CD4-positive, alpha-beta T cell (primary cell): Measurements from ENCODE around the gene ATP8A2. TPM values are rescaled to one million over a fixed set of nuclear protein-coding genes. Genes with fewer than 3 reads are reported as not detected.

Source experiments
- ATAC-seq: fragments of 200-7000 bp; cut with Tn5 transposase; one replicate; pipeline ENCODE4 v1.10.0; 2022; ENCODE audit warnings: mild to moderate bottlenecking; ENCODE audit not compliant: poor library complexity
- CTCF ChIA-PET: fragments of 350-600 bp; sonication (Branson Sonifier 250); formaldehyde crosslinking; loops from one replicate; lab custom pipeline; 2021; ENCODE audit warnings: antibody characterized with exemption, inconsistent platforms; lab: Charles Lee
- POLR2A ChIA-PET: fragments of 350-600 bp; sonication (Branson Sonifier 250); formaldehyde crosslinking; loops from one replicate; lab custom pipeline; 2021; ENCODE audit warnings: antibody characterized with exemption, inconsistent platforms; lab: Charles Lee
- DNase-seq, 14 experiments: peaks; one replicate each; pipeline ENCODE4 v3.0.0-alpha.2; 2013 to 2020; ENCODE audit warnings: mixed read lengths in 2 of 14
- H3K27ac ChIP-seq, 2 donors: one replicate each; pipeline versions ENCODE4 v1.5.1 to v1.7.0; 2013; ENCODE audit warnings: low read length in 2 of 2, low read depth in 1 of 2, mild to moderate bottlenecking in 1 of 2
- H3K27me3 ChIP-seq, 2 experiments: 1 replicate in 1 of 2; 2 replicates in 1 of 2; pipeline versions ENCODE4 v1.6.1 to v1.7.0; 2013; ENCODE audit warnings: low read length in 2 of 2, control low read depth in 1 of 2, mild to moderate bottlenecking in 1 of 2, moderate library complexity in 1 of 2; ENCODE audit not compliant: insufficient read depth in 2 of 2, control insufficient read depth in 1 of 2
- H3K36me3 ChIP-seq: one replicate; pipeline ENCODE4 v1.6.1; 2013; ENCODE audit warnings: low read length, control low read depth; ENCODE audit not compliant: insufficient read depth
- H3K4me1 ChIP-seq: one replicate; pipeline ENCODE4 v1.6.1; 2013; ENCODE audit warnings: low read length, control low read depth; ENCODE audit not compliant: insufficient read depth
- H3K4me3 ChIP-seq: one replicate; pipeline ENCODE4 v1.5.1; 2013; ENCODE audit warnings: mild to moderate bottlenecking, low read length, moderate library complexity
- H3K9me3 ChIP-seq, 2 experiments: 1 replicate in 1 of 2; 2 replicates in 1 of 2; pipeline versions ENCODE4 v1.6.1 to v1.7.0; 2013; ENCODE audit warnings: low read length in 2 of 2, mild to moderate bottlenecking in 2 of 2, control low read depth in 1 of 2, moderate library complexity in 1 of 2; ENCODE audit not compliant: control insufficient read depth in 1 of 2, insufficient read depth in 1 of 2
- H3K27ac Mint-ChIP-seq: one replicate; pipeline ENCODE4 v1.8.0; 2020; ENCODE audit warnings: mixed read lengths
- H3K27me3 Mint-ChIP-seq: one replicate; pipeline ENCODE4 v1.8.0; 2021; ENCODE audit warnings: mixed read lengths
- H3K36me3 Mint-ChIP-seq: one replicate; pipeline ENCODE4 v1.8.0; 2021; ENCODE audit warnings: low read depth, mixed read lengths
- H3K4me1 Mint-ChIP-seq: one replicate; pipeline ENCODE4 v1.8.0; 2021; ENCODE audit warnings: low read depth, mixed read lengths
- H3K4me3 Mint-ChIP-seq: one replicate; pipeline ENCODE4 v1.8.0; 2020; ENCODE audit warnings: mild to moderate bottlenecking, mixed read lengths
- H3K9me3 Mint-ChIP-seq: one replicate; pipeline ENCODE4 v1.8.0; 2020; ENCODE audit warnings: mixed read lengths
- intact Hi-C, 2 experiments: fragments of 100-400 bp; cut with DNase I in 1 of 2; cut with micrococcal nuclease in 1 of 2; formaldehyde crosslinking; loops; one replicate each; pipeline versions ENCODE4 v1.15.1 to v1.9.0; 2023 to 2025; cut with DNase I, micrococcal nuclease
- total RNA-seq, 174 experiments: library from RNA in 2 of 174; stranded (reverse) in 2 of 174; gene quantifications; one replicate each; pipeline ENCODE4 v1.2.3 and lab custom pipeline; 2021 to 2026
- TF ChIP-seq, protein P1 (sequence below): fragments of 200-600 bp; IDR thresholded peaks from one replicate; pipeline ENCODE4 v1.8.0; 2022; ENCODE audit warnings: antibody characterized with exemption, mild to moderate bottlenecking

ATP8A2 gene
- total RNA-seq, 2 experiments from 2014 or later, result 0.22 to 0.36 TPM

DNA sequence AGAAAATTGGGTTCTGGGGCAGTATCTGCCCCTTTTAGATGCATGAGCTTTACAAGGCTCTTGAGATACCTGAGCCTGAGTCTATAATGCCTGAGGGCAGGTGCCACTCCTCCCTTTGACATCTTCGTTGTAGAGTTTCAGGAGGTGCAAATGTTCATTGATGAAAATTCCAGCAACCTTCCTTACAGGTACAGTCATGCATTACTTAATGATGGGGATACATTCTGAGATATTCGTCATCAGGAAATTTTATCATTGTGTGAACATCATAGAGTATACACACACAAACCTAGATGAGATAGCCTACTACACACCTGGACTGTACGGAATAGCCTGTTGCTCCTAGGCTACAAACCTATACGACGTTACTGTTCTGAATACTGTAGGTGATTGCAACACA, 370.0 kb downstream of the ATP8A2 start:
- Histone ChIP-seq H3K4me3 (no peak overlapping the region), H3K36me3 (no peaks in the 10 kb centered on the region), H3K27ac (no peak overlapping the region), H3K9me3 (no peaks in the 10 kb centered on the region), H3K27me3 (no peaks in the 10 kb centered on the region), H3K4me1 (peaks cover 8% of the 10 kb centered on the region)
- intact Hi-C loops, result no loop called here
- H3K9me3 Mint-ChIP-seq, result no peaks in the 10 kb centered on the region
- H3K27ac Mint-ChIP-seq, result no peak overlapping the region
- ATAC-seq, result no peak
- H3K36me3 Mint-ChIP-seq, result no peaks in the 10 kb centered on the region
- H3K27me3 Mint-ChIP-seq, result no peaks in the 10 kb centered on the region
- no peak for DNase-seq
- H3K4me3 Mint-ChIP-seq, result no peak overlapping the region
- ChIA-PET POLR2A (no interaction called here), CTCF (no interaction called here)
- TF ChIP-seq, protein P1, sequence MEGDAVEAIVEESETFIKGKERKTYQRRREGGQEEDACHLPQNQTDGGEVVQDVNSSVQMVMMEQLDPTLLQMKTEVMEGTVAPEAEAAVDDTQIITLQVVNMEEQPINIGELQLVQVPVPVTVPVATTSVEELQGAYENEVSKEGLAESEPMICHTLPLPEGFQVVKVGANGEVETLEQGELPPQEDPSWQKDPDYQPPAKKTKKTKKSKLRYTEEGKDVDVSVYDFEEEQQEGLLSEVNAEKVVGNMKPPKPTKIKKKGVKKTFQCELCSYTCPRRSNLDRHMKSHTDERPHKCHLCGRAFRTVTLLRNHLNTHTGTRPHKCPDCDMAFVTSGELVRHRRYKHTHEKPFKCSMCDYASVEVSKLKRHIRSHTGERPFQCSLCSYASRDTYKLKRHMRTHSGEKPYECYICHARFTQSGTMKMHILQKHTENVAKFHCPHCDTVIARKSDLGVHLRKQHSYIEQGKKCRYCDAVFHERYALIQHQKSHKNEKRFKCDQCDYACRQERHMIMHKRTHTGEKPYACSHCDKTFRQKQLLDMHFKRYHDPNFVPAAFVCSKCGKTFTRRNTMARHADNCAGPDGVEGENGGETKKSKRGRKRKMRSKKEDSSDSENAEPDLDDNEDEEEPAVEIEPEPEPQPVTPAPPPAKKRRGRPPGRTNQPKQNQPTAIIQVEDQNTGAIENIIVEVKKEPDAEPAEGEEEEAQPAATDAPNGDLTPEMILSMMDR, result no peak
- H3K4me1 Mint-ChIP-seq, result peaks cover 7% of the 10 kb centered on the region

DNA sequence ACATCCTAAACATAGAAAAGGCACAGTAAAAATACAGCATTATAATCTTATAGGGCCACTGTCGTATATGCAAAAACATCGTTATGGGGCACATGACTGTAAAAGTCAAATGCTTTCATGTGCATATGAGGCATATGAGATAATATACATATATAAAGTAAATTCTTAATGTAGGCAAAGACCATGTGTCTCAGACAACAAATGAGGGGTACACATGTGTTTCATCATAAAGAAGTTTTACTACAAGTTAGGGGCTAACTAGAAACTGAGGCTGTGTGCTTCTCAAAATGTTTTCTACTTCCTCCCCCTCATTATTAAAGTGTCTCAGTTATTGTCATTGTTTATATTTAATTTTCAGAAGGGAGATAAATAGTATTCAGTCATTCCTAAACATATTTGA, 370.4 kb downstream of the ATP8A2 start:
- Histone ChIP-seq H3K36me3 (no peaks in the 10 kb centered on the region), H3K4me1 (peaks cover 8% of the 10 kb centered on the region), H3K4me3 (no peak overlapping the region), H3K27me3 (no peaks in the 10 kb centered on the region), H3K9me3 (no peaks in the 10 kb centered on the region), H3K27ac (no peak overlapping the region)
- Mint-ChIP-seq H3K36me3 (no peaks in the 10 kb centered on the region), H3K27me3 (peaks cover under 1% of the 10 kb centered on the region), H3K4me1 (peaks cover 7% of the 10 kb centered on the region), H3K4me3 (no peak overlapping the region), H3K27ac (no peak overlapping the region), H3K9me3 (no peaks in the 10 kb centered on the region)
- DNase-seq, result no peak
- no peak for ATAC-seq
- CTCF ChIA-PET, result interaction anchor here (0.7 kb wide), 1 partner anchor 29 kb away, joined by 3 read pairs; no protein-coding TSS in a partner anchor
- POLR2A ChIA-PET, result no interaction called here
- intact Hi-C loops, result no loop called here
- TF ChIP-seq, protein P1, result no peak

DNA sequence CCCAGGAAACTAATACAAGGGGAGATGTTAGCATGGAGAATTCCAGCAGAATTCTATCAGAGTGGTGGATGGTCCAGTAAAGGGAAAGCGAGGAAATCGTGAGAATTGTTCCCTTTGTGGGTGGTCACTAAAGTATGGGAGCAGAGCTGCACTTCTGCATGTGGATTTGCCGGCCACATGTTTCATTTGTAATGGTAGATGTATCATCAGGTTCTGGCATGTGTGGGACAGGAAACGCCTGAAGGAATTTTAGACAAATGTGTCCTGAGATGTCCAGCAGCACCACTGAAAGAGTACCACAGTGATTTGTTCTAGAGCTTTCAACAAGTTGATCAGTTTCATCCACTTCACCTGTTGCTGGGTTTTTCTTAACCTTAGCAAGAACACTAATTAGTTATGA, 371.6 kb downstream of the ATP8A2 start:
- Mint-ChIP-seq H3K27ac (no peak overlapping the region), H3K27me3 (peaks cover 4% of the 10 kb centered on the region), H3K4me3 (no peak overlapping the region), H3K9me3 (no peaks in the 10 kb centered on the region), H3K4me1 (peaks cover 1% of the 10 kb centered on the region), H3K36me3 (no peaks in the 10 kb centered on the region)
- Histone ChIP-seq H3K4me3 (no peak overlapping the region), H3K9me3 (no peaks in the 10 kb centered on the region), H3K27me3 (no peaks in the 10 kb centered on the region), H3K4me1 (peaks cover under 1% of the 10 kb centered on the region), H3K27ac (no peak overlapping the region), H3K36me3 (no peaks in the 10 kb centered on the region)
- ChIA-PET POLR2A (no interaction called here), CTCF (no interaction called here)
- TF ChIP-seq, protein P1, result no peak
- intact Hi-C loops, result no loop called here
- ATAC-seq, result no peak
- no peak for DNase-seq
